ENCODE data around the gene CRYBG3.

CRYBG3 gene

DNA sequence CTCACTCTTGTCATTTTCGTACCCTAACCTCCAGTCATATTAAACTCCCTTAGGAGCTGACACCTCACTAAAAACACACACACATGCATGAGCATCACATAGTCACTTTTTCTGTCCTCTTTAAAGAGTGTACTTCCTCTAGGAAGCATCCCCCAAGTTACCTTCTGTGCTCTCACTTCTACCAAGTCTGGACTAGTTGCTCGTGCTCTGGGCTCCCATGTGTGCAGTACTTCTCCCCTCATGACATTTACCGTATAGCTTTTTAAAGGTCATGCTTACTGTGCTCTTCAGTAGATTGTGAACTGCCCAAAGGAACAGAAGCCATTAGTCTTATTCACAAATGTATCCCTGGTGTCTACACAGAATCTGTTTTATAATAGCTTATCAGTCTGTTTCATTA lies 42.0 kb downstream of the CRYBG3 start:
- Histone ChIP-seq H3K27ac (ENCODE audit: poor library complexity, severe bottlenecking) (no peak overlapping the region), H3K4me1 (ENCODE audit: insufficient read depth, poor library complexity, severe bottlenecking) (peaks cover 6% of the 10 kb centered on the region), H3K4me3 (ENCODE audit: severe bottlenecking) (no peak overlapping the region), H3K36me3 (ENCODE audit: low read depth) (peaks cover 5% of the 10 kb centered on the region; the same call in 1 of the 2 replicates), H3K9me3 (ENCODE audit: severe bottlenecking) (no peaks in the 10 kb centered on the region), H3K27me3 (ENCODE audit: insufficient read depth, poor library complexity, severe bottlenecking) (no peaks in the 10 kb centered on the region)
- no peak for DNase-seq (ENCODE audit: low spot score)
- no peak for ATAC-seq (ENCODE audit: low read depth)
- TF ChIP-seq, protein P1, sequence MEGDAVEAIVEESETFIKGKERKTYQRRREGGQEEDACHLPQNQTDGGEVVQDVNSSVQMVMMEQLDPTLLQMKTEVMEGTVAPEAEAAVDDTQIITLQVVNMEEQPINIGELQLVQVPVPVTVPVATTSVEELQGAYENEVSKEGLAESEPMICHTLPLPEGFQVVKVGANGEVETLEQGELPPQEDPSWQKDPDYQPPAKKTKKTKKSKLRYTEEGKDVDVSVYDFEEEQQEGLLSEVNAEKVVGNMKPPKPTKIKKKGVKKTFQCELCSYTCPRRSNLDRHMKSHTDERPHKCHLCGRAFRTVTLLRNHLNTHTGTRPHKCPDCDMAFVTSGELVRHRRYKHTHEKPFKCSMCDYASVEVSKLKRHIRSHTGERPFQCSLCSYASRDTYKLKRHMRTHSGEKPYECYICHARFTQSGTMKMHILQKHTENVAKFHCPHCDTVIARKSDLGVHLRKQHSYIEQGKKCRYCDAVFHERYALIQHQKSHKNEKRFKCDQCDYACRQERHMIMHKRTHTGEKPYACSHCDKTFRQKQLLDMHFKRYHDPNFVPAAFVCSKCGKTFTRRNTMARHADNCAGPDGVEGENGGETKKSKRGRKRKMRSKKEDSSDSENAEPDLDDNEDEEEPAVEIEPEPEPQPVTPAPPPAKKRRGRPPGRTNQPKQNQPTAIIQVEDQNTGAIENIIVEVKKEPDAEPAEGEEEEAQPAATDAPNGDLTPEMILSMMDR (IDR thresholded peaks at IDR 0.05; ENCODE audit: poor library complexity, severe bottlenecking), result no peak

GRCh38 chr3:97871186-97871585 lies 49.4 kb downstream of the CRYBG3 start:
- Histone ChIP-seq H3K27ac (ENCODE audit: poor library complexity, severe bottlenecking) (peak overlapping the region; percentile 80), H3K36me3 (ENCODE audit: low read depth) (no peaks in the 10 kb centered on the region), H3K4me3 (ENCODE audit: severe bottlenecking) (no peak overlapping the region), H3K9me3 (ENCODE audit: severe bottlenecking) (no peaks in the 10 kb centered on the region), H3K4me1 (ENCODE audit: insufficient read depth, poor library complexity, severe bottlenecking) (peaks cover 21% of the 10 kb centered on the region), H3K27me3 (ENCODE audit: insufficient read depth, poor library complexity, severe bottlenecking) (no peaks in the 10 kb centered on the region)
- TF ChIP-seq, protein P1 (IDR thresholded peaks at IDR 0.05; ENCODE audit: poor library complexity, severe bottlenecking), result no peak
- DNase-seq (ENCODE audit: low spot score) (no peak), ATAC-seq (ENCODE audit: low read depth) (no peak)

DNA sequence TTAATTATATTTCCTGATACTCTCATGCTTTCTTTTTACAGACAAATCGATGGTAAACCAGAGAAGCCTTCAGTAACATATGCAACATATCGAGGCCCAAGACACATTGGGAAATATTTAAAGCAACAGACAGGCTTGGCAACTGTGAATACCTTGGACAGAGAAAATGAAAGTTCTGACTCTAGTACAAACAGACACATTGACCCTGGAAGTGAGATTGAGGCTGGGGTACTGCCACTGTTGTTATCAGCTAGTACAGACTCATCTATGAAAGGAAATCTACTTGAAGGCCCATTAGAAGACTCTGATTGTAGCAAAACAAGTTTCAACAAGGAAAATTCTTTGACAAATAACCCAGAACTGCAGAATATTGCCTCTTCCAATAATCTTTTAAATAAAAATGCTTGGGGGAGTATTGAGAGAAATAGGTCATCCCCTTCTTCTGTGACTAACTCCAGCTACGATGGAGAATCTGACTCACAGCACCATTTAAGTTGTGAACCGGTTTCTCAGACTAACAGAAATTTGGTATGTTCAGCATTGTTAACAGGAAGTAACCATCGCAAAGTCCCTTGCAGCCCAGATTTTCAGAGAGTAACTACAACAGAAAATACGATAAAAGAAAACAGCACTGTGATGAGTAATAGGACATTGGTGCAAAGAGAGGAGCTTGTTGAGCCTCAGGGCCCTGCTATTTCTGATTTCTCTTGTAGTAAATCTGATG lies 50.2 kb downstream of the CRYBG3 start:
- H3K36me3 ChIP-seq (ENCODE audit: low read depth), result no peaks in the 10 kb centered on the region
- H3K4me1 ChIP-seq (ENCODE audit: insufficient read depth, poor library complexity, severe bottlenecking), result peaks cover 21% of the 10 kb centered on the region
- H3K4me3 ChIP-seq (ENCODE audit: severe bottlenecking), result no peak overlapping the region
- DNase-seq (ENCODE audit: low spot score), result peak; percentile 55
- H3K9me3 ChIP-seq (ENCODE audit: severe bottlenecking), result no peaks in the 10 kb centered on the region
- peak; percentile 95 for ATAC-seq (ENCODE audit: low read depth)
- TF ChIP-seq, protein P1 (IDR thresholded peaks at IDR 0.05; ENCODE audit: poor library complexity, severe bottlenecking), result no peak
- H3K27me3 ChIP-seq (ENCODE audit: insufficient read depth, poor library complexity, severe bottlenecking), result no peaks in the 10 kb centered on the region
- H3K27ac ChIP-seq (ENCODE audit: poor library complexity, severe bottlenecking), result peak overlapping the region; percentile 80

- ATAC-seq (ENCODE audit: low read depth) (no peak; the same call in 2 of the 3 replicates), DNase-seq (ENCODE audit: low spot score) (no peak)
- Histone ChIP-seq H3K4me3 (ENCODE audit: severe bottlenecking) (no peak overlapping the region), H3K27me3 (ENCODE audit: insufficient read depth, poor library complexity, severe bottlenecking) (no peaks in the 10 kb centered on the region), H3K9me3 (ENCODE audit: severe bottlenecking) (no peaks in the 10 kb centered on the region), H3K4me1 (ENCODE audit: insufficient read depth, poor library complexity, severe bottlenecking) (peaks cover 21% of the 10 kb centered on the region), H3K36me3 (ENCODE audit: low read depth) (no peaks in the 10 kb centered on the region), H3K27ac (ENCODE audit: poor library complexity, severe bottlenecking) (peak overlapping the region; percentile 80)
- TF ChIP-seq, protein P1 (IDR thresholded peaks at IDR 0.05; ENCODE audit: poor library complexity, severe bottlenecking), result no peak
Observed at GRCh38 chr3:97872525-97873042, 50.8 kb downstream of the CRYBG3 start.

DNA sequence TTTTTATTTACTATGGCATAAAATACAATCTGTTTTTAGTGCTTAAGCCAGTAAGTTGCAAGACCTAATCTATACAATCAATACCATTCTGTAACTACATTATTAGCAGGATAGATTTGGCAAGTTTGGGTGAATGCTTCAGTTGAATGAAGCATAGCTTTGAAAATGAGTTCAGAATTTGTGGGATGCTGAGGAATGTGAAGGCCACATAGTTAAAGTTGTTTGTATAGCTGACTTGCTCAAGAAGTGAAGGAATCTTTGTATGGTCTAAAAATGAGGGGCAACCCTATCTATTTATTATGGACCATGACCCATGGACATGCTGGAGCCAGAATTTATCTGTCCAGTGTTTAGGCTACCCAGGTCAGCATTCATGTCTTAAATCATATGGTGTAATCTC lies 58.5 kb downstream of the CRYBG3 start:
- no peak for DNase-seq (ENCODE audit: low spot score)
- H3K36me3 ChIP-seq (ENCODE audit: low read depth), result peaks cover 24% of the 10 kb centered on the region
- H3K4me1 ChIP-seq (ENCODE audit: insufficient read depth, poor library complexity, severe bottlenecking), result peaks cover 16% of the 10 kb centered on the region
- no peak for ATAC-seq (ENCODE audit: low read depth)
- no peaks in the 10 kb centered on the region for H3K9me3 ChIP-seq (ENCODE audit: severe bottlenecking)
- no peak overlapping the region for H3K27ac ChIP-seq (ENCODE audit: poor library complexity, severe bottlenecking)
- H3K27me3 ChIP-seq (ENCODE audit: insufficient read depth, poor library complexity, severe bottlenecking), result no peaks in the 10 kb centered on the region
- TF ChIP-seq, protein P1 (IDR thresholded peaks at IDR 0.05; ENCODE audit: poor library complexity, severe bottlenecking), result no peak
- H3K4me3 ChIP-seq (ENCODE audit: severe bottlenecking), result no peak overlapping the region
